Measurements from ENCODE around the gene C1QTNF6.
"Not testable (repeated sequence)": the region's sequence is repeated elsewhere in the genome, so short reads cannot be mapped to it uniquely, and the experiment has no call there.

C1QTNF6 gene

DNA sequence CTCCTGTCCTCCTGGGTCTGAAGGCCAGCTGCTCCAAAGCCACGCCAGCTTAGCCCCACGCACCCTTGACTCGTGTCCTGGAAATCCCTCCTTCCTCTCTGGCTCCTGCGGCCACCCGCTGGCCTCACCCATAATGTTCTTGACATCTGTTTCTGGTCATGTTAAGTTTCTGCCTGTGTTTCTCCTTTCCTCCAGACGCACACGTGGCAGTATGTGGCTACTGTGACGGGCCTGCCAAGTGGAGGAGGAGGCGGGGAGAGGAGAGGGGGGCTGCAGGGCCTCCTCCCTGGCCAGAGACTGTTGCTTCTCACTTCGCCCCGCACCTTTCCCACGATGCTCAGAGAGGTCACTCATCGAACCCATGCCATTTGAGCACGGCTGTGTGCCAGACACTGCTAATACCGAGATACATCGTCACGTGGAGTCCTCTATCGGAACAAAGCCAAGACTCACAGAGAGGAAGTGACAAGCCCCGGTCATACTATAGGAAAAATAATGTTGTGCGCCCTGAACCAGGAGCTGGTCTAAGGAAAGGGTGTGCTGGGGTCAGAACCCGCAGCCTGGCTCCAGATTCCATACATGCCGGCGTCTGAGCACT, 11.5 kb downstream of the C1QTNF6 start:
- no peak for DNase-seq (ENCODE audit: low read depth, low spot score)

DNA sequence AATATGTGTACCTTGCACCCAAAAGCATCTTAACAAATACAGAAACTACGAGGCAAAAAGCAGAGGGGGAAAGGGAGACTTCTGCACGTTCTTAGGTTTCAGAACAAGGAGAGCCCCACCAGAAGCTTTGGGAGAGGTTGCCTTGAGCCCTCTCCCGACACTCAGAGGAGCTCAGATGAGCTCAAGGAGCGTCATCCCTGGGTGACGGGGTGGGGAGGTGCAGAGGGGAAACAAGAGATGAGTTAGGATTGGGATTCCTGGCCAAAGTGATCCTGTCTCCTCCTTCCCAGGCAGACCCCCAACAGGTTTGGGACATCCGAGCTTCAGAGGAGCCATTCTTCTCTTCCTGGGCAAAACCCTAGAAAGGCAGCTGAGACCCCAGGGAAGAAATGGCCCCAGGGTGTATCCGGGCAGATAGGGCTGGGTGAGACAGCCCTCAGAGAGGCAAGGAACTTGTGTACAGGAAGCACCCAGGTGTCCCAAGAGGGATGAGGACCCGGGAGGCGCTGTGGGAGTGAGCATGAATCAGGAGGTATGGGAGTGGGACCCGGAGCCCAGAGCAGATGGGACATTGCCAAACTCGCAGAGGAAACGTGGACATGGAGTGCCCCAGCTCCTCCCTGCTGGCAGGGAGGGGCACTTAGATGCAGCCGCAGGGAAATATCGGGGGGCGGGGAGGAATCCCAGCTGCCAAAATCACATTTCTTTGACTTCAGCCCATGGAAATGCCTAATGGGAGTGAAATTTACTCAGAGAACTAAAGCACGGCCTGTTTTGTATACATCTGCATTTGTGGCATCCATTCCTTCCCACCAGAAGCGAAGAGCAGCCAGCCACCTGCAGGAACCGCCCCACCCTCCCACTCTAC, 12.4 kb downstream of the C1QTNF6 start:
- DNase-seq (ENCODE audit: low read depth, low spot score) = no peak

DNA sequence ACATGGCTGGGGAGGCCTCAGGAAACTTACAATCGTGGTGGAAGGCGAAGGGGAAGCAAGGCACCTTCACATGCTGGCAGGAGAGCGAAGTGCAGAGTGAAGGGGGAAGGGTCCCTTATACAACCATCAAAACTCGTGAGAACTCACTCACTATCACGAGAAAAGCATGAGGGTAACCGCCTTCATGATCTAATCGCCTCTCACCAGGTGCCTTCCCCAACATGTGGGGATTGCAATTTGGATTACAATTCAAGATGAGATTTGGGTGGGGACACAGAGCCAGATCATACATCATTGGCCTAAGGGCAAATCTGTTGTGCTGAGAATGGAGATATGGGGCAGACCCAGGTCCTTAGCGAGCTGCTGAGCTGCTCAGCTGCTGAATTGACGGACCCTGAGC, 13.1 kb downstream of the C1QTNF6 start:
- no peak for DNase-seq (ENCODE audit: low read depth, low spot score)

GRCh38 chr22:37173709-37174108, 14.3 kb downstream of the C1QTNF6 start:
- DNase-seq (ENCODE audit: low read depth, low spot score) = no peak

GRCh38 chr22:37172266-37173245, 15.5 kb downstream of the C1QTNF6 start:
- DNase-seq (ENCODE audit: low read depth, low spot score) = no peak

- no peak for DNase-seq (ENCODE audit: low read depth, low spot score)
These were observed 16.4 kb downstream of the C1QTNF6 start for GRCh38 chr22:37171662-37172061.

DNA sequence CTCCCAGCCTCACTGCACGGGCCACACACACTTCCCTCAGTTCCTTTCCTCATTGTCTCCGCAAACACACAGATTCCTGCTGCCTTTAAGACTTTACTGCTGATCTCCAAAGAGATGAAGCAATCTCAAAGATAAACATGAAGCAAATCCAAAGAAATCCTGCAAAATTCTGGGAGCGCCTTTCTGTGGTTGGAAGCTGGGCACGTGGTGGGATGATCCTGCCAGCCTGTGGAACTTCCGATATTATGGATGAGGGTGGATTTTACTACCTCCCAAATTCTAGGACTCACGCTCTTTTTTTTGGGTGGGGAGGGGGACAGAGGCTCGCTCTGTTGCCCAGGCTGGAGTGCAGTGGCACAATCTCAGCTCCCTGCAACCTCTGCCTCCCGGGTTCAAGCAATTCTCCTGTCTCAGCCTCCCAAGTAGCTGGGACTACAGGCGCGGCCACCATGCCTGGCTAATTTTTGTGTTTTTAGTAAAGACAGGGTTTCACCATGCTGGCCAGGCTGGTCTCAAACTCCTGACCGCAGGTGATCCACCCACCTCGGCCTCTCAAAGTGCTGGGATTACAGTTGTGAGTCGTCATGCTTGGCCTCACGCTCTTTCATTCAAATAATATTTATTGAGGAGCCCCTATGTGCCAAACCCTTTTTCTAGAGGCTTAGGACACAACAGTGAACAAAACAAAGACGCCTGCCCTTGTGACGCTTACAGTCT, 17.2 kb downstream of the C1QTNF6 start:
- not testable (repeated sequence) for DNase-seq (ENCODE audit: low read depth, low spot score)

- DNase-seq (ENCODE audit: low read depth, low spot score) = no peak
These were observed 17.9 kb downstream of the C1QTNF6 start for GRCh38 chr22:37169947-37170688.

DNA sequence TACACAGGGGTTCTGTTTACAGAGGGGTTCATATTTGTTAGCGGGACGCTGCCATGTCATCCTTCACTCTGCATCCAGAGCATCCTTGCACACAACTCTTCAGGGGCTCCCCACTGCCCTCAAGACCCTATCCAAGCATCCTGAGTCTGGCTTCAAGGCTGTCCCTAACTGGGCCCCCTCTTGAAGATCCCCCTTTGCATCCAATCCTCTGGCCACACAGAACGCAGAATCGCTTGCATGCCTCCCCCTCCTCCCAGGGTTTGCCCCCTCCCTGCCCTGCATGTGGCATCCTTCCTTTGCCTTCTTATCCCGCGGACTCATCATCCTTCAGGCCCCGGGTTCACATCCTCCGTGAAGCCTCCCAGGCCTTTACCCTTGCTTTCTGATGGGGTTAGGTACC, 18.6 kb downstream of the C1QTNF6 start:
- no peak for DNase-seq (ENCODE audit: low read depth, low spot score)

DNA sequence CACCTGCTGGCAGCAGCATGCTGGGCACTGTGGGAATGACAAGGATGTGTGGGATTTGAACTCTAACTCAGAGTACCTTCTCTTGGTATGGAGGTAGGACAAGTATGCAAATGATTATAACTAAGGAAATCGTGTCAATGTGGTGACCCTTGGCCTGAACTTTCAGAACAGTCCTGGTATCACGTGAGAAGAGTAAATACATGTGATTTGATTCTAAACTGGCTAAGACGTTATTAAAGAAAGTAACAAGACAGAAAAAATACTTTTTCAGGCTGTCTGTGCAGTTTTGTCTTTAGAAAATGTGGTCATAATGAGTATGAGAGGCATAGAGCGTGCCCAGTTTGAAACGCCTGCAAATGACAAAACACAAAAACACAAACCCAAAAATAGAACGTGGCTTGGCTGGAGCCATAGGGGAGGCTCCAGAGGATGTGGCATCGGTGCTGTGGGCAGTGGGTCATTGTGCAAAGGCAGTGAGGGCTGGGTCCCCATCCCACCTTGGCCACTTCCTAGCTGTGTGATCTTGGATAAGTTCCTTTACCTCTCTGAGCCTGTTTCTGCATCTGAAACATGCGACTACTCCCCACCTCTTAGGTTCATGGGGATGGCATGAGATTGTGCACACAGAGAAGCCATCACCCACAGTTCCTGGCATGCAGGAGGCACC, 19.9 kb downstream of the C1QTNF6 start:
- no peak for DNase-seq (ENCODE audit: low read depth, low spot score)

DNA sequence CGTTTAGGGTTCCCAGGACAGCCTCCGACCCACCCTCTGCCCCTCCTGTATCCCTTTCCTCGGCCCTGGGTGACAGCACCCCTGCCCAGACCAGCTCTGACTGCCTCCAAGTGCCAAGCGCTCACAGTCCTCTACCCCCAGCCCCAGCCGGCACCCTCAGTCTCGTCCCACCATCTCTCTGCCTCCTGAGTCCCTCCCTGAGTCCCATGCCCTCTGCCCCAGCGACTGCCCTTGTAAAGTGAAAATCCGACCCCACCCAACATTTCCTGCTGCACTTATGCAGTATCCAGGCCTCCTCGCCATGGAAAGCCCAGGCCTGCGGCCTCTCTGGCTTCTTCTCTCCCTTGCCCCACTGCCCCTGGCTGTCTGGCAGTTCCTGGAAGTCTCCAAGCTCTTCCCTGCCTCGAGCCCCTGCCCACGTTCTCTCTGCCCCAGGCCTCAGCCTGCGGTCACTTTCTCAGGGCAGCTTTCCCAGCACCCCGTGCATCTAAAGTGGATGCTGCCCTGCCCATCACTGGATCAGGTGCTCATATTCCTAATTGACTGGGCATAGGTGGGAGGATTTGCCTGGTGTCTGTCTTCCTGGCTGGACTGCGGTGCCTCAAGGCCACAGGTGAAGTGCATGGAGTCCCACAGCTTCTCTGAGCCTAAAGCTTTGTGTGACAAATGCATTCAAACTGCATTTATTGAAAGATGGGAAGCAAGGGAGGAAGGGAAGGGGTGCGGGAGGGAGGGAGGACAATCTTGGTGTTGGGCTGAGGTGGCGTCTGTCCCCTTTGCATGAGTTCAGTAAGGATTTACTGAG, 20.7 kb downstream of the C1QTNF6 start:
- no peak for DNase-seq (ENCODE audit: low read depth, low spot score)

GRCh38 chr22:37166675-37167066, 21.4 kb downstream of the C1QTNF6 start:
- peak; percentile 90 for DNase-seq (ENCODE audit: low read depth, low spot score)

DNA sequence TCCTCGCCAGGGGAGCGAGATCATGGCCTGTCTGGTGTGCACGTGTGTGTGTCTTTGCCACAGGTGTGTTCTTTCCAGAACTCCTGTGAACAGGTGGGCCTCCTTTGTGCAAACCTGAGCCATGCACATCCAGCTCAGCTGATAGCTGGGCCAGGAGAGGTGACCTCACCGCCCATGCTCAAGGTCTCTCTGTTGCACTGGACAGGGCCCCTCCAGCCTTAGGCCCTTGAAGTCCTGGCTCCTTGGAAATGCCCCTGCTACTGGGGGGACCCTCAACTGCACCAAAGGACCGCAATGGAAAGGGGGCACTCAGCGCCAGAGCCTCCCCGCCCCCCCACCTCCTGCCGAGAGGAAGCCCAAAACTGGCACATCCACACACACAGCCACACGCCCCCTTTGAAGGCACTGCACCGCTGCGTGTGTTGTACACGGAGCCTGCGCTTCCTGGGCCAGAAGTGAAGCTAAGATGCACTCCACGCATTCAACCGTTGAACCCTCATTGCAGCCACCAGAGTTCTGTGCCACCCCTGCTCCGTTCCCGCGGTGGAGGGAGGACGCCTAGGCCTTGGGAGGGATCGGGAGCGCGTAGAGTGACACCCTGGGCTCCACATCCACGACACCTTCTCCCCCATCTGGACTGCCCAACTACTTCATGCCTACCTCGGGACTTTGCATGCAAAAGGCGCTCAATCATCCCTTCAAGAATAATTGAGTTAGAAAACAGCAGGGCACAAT, 21.9 kb downstream of the C1QTNF6 start:
- no peak for DNase-seq (ENCODE audit: low read depth, low spot score)

DNA sequence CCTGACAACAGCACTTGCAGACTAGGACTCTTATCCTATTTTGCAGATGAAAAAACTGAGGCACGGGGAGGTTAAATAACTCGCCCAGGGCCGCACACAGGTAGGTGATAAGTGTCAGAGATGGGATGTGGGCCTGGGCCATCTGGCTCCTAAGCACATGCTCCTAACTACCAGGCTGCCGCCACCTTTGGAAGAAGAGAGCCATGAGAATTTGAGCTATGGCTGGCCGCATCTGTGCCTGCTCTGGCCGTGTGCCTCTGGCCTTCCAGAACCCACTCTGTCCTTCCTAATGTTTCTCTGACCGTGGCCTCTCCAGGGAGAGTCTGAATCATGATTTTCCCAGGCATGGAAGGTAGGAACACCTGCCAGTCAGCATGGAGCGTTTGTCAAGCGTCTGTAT, 23.0 kb downstream of the C1QTNF6 start:
- DNase-seq (ENCODE audit: low read depth, low spot score) = no peak

DNA sequence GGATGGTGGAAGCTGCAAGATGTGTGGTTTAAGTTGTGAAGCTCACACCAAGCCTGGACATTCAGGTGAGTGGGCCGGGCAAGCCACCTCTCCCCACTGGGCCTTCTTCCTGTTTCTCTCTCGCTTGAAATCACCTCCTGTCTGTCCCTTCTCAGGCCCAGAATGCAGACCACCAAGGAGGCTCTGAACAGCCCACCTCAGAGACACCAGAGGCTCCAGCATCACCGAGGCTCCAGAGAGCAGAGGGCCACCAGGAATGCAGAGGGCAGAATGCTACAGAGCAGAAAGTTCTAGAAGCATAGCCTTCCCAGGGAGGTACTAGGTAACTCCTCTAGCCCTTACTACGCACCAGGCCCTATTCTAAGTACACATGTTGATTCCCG, 23.6 kb downstream of the C1QTNF6 start:
- no peak for DNase-seq (ENCODE audit: low read depth, low spot score)

GRCh38 chr22:37163575-37164504, 24.2 kb downstream of the C1QTNF6 start:
- DNase-seq (ENCODE audit: low read depth, low spot score) = no peak

- no peak for DNase-seq (ENCODE audit: low read depth, low spot score)
These were observed 25.0 kb downstream of the C1QTNF6 start for GRCh38 chr22:37163096-37163489.
